NCI-H2107 treated with DMSO at 0.1 percent for 48 hours (cell line): ENCODE data around the gene CRYBG3.

Source experiments
- DNase-seq: peaks from one replicate; lab custom pipeline; 2025; ENCODE audit not compliant: unreplicated experiment; lab: John Stamatoyannopoulos, UW

Gene CRYBG3

DNA sequence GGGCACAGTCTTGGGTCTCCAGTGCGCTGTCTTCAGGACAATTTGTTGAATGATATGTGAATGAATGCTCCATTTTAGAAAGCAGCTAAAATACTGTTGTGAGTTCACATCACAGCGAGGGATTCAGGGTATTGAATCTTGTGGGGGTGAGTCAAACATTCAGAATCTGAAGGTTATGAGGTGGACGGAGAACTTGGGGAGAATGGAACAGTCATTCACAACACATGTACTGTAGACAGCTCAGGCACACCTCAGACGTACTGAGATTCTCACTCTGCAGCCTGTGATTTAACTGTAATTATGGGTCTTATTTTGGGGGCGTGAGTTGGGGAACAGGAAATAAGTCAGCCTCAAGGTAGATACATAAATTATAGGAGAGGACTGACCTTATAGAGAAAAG is 13.9 kb downstream of the CRYBG3 start:
- DNase-seq = no peak

DNA sequence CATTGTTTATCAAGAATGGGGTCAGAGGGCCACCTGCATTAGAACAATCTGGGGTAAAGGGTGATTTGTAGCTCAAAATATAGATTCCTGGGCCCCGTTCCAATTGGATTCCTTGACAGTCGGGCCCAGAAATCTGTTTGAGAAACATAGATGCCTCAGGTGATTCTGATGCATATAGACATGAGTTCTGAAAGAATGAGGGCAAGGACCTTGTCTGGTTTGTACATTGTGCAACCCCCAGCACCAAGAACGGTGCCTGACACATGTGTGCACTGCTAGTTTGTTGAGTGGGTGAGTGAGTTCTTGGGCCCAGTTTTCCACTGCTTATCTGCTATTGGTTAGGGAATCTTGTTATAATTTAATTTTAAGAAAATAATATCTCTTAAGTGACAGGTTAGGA is 16.6 kb downstream of the CRYBG3 start:
- no peak for DNase-seq

DNA sequence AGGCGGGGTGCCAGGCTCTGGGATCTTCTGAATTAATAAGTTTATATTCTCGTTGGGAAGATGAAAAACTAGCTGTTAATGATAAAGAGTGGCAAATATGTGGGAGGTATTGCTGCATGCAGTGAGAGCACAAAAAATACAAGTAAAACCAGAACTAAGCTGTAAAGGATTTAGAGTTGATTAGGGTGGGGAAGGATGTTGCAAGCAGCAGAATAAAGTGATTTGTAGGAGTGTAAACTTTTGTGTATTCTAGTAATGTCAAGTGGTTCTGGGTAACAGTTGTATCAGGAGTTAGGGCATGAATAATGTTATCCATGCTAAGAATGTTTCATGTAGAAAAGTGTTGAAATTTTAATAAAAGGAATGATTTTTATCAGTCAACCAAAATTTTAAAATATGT is 18.1 kb downstream of the CRYBG3 start:
- no peak for DNase-seq

DNA sequence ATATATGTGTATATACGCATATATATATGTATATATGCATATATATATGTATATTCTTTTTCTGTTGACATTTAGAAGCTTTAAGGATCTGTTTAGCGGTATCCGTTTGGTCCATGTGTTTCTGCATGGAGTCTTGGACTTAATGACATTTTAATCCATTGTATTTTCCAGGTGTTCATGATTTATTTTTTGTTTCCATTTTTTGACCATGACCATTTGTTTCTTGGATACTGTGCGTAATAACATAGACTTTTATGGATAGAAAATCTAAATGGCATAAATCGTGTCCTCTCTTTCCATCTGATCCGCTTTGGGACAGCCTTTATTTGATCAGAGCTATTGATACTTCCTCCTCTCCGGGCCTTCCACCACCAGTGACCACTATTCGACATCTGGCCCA is 19.5 kb downstream of the CRYBG3 start:
- no peak for DNase-seq

DNA sequence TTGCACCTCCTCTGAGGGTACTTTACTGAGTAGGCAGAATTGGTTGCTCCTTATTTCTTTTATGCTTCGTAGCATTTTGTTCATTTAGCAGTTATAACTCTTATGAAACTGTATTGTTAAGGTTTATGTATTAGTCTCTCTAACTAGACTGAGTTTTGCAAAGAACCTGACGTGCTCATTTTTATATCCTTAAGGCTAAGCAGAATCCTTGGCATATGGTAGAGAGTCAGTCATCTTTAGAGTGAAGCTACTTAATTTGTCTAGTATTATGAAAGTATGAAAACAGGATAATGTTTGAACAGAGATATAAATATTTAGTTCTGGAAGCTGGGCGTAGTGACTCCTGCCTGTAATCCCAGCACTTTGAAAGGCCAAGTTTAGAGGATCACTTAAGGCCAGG is 20.1 kb downstream of the CRYBG3 start:
- DNase-seq = no peak

DNA sequence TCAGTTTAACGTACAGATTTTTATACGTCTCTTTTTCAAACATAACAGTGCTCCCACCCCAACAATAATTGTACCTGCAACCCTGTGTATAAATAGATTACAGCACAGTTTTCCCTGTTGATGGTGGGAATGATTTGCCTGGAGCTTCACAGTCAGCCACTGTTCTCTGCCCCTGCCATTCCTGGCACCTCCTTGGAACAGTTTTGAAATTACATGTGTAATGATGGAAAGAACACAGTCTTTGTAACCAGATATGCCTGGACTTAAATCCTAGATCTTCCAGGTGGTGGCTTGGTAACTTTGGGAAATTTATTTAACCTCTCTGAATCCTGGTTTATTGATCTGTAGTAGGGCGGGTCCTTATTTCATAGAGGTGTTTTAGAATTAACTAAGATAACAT is 27.0 kb downstream of the CRYBG3 start:
- DNase-seq = no peak

DNA sequence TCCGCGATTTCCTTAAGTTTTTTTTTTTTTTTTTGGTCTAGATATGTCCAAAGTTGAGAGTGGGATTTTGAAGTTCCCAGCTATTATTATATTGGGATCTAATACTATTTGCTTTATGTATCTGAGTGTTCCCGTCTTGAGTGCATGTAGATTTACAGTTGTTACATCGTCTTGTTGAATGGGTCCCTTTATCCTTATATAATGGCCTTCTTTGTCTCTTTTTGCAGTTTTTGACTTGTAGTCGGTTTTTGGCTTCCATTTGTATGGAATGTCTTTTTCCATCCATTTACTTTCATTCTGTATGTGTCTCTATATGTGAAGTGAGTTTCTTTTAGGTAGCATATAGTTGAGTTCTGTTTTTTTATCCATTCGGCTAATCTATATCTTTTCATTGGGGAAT is 35.6 kb downstream of the CRYBG3 start:
- DNase-seq = no peak

DNA sequence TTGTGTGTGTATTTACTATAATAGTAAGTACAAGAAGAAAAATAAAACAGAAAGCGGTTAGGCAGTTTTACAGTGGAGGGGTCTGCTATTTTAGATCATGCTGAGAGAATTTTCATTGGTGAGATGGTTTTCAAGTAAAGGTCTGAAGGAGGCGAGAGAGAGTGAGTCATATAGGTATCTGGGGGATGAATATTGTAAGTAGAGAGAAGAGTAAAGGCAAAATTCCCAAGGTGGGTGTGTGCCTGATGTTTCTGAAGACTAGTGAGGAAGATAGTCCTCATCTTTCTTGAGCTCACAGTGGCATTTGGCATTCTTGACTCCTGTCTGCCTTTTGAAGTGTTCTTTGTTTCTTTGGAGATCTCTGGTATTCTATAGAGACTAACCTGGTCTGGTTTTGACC is 38.6 kb downstream of the CRYBG3 start:
- no peak for DNase-seq

DNA sequence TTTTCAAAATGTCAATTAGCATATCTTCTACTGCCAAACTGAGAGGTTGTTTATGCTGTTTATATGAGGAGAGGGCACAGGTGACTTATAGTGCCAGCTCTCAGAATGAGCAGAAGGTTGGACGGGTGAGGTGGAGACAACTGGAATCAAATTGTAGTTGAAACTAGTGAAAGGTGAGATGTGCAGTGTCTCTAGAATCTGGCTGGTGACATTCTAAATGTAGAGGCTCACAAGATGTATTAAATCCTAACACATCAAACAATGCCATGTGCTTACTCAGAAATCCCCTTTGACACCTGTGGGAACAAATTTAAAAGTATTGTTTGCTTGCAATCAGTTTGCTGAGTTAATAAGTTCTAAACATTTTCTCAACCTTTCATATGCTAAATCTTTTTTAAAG is 40.8 kb downstream of the CRYBG3 start:
- DNase-seq = no peak

DNA sequence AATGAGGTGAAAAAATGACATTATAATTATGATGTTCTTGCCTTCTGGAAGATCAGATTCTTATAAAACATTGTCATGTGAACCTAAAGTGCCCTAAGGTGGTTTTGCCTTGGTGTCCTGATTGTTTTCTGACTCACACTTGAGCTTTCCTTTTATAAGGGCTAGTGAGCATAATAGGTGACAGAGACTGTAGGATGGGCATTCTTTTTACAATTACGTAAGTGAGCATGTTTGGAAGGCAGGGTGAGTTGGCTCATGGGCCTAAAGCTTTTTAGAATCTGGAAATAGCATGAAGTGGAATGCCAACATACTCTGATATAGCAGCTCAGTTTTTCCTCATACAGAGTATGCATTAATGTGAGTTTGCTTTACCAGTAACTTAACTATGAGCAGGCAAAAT is 41.2 kb downstream of the CRYBG3 start:
- DNase-seq = no peak

DNA sequence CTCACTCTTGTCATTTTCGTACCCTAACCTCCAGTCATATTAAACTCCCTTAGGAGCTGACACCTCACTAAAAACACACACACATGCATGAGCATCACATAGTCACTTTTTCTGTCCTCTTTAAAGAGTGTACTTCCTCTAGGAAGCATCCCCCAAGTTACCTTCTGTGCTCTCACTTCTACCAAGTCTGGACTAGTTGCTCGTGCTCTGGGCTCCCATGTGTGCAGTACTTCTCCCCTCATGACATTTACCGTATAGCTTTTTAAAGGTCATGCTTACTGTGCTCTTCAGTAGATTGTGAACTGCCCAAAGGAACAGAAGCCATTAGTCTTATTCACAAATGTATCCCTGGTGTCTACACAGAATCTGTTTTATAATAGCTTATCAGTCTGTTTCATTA is 42.0 kb downstream of the CRYBG3 start:
- no peak for DNase-seq

DNA sequence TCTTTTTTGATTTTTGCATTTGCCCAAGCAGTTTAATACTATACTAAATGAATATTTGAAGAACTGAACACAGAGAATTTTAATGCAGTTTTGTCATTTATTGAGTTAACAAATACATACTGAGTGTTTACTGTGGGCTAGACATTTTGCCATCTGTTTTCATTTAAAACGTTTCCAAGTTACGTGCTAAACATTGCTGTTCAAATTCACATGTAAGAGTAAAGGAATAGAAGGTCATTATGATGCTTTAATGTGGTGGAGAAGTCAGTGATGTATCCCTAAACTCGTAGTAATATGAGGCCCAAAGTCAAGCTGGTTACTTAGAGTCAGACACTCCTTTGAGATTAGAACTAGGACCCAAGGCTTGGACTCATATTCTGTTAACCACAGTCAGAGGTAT is 49.4 kb downstream of the CRYBG3 start:
- no peak for DNase-seq

DNA sequence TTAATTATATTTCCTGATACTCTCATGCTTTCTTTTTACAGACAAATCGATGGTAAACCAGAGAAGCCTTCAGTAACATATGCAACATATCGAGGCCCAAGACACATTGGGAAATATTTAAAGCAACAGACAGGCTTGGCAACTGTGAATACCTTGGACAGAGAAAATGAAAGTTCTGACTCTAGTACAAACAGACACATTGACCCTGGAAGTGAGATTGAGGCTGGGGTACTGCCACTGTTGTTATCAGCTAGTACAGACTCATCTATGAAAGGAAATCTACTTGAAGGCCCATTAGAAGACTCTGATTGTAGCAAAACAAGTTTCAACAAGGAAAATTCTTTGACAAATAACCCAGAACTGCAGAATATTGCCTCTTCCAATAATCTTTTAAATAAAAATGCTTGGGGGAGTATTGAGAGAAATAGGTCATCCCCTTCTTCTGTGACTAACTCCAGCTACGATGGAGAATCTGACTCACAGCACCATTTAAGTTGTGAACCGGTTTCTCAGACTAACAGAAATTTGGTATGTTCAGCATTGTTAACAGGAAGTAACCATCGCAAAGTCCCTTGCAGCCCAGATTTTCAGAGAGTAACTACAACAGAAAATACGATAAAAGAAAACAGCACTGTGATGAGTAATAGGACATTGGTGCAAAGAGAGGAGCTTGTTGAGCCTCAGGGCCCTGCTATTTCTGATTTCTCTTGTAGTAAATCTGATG is 50.2 kb downstream of the CRYBG3 start:
- no peak for DNase-seq

DNA sequence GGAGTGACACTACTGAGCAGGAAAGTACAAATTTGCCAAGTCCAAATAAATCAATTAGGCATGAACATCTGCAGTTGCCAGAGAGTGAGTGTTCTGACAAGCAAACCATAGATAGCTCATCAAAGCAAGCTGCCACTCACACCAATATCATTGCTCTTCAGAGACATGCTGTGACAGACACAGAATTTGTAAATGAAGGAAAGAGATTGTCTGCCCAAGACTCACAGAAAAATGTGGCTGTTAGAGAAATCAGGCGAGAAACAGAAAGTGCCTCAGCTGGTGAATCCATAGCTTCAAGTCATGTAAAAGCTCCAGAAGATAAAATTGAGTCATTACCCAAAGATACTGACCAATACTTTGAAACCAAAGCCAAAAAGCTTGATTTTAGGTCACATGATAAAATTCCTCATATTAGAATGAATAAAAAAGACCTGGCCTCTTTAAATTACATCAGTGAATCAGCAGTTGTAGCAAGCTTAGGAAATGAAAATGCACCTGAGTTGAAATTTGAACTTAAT is 50.8 kb downstream of the CRYBG3 start:
- DNase-seq = no peak

DNA sequence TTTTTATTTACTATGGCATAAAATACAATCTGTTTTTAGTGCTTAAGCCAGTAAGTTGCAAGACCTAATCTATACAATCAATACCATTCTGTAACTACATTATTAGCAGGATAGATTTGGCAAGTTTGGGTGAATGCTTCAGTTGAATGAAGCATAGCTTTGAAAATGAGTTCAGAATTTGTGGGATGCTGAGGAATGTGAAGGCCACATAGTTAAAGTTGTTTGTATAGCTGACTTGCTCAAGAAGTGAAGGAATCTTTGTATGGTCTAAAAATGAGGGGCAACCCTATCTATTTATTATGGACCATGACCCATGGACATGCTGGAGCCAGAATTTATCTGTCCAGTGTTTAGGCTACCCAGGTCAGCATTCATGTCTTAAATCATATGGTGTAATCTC is 58.5 kb downstream of the CRYBG3 start:
- no peak for DNase-seq

DNA sequence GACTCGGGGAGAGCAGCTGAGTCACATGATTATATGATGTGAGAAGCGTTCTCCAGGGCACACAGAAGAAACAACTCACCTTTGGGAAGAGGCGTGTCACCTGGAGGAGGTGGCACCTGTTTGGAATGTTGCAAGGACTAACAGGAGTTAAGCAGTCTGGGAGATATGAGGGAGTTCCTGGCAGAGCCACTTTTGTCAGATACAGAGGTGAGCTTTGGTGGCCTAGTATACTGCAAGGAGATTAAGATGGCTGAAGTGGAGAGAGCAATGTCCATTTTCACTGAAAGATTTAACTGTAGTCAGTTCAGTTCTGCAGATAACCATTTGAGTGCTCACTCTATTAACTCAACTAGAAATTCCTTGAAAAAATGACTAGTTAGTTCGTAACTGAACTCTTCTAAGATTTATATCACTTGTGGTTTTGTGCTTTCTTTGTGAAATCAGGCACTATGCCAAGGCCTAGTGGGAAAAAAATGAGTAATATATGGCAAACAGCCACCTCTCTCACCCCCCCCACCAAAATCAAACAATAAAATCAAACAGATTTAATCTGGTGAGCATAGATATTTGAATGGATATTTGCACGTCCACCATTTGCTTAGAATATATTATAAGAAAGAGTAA is 61.3 kb downstream of the CRYBG3 start:
- DNase-seq = no peak

DNA sequence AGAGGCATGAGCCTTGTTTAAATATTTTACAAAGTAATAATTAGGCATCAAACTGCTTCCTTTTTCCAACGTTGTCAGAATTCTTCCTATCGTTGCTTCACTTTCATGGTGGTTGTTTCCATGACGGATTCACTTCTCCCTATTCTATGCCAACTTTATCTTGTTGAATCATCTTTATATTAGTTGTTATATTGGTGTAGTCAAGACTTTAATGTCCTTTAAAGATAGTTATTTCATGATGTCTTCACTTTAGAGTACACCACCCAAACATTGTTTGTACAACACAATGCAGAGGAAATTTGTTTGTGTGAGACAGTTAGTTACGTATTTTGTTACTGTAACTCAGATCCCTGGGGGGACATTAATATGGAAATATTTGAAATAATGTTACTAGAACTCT is 61.9 kb downstream of the CRYBG3 start:
- DNase-seq = no peak

DNA sequence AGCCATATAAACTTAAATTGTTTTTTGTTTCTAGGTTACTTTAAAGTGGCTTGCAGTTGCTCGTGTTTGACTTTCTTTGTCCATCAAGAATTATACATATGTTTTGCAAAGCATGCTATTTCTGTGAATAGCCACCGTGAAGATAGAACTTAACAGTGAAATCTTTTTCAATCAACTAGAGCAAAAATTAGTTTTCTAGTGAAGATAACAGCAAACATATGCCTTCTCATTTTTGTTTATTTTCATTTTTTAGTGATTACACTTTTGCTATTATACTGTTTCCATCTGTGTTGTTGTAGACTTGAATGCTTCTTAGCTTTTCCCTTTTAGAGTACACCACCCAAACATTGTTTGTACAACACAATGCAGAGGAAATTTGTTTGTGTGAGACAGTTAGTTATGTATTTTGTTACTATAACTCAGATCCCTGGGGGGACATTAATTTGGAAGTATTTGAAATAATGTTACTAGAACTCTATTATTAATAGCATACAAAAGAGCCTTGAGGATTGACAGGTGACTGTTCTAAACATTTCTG is 62.8 kb downstream of the CRYBG3 start:
- DNase-seq = no peak

DNA sequence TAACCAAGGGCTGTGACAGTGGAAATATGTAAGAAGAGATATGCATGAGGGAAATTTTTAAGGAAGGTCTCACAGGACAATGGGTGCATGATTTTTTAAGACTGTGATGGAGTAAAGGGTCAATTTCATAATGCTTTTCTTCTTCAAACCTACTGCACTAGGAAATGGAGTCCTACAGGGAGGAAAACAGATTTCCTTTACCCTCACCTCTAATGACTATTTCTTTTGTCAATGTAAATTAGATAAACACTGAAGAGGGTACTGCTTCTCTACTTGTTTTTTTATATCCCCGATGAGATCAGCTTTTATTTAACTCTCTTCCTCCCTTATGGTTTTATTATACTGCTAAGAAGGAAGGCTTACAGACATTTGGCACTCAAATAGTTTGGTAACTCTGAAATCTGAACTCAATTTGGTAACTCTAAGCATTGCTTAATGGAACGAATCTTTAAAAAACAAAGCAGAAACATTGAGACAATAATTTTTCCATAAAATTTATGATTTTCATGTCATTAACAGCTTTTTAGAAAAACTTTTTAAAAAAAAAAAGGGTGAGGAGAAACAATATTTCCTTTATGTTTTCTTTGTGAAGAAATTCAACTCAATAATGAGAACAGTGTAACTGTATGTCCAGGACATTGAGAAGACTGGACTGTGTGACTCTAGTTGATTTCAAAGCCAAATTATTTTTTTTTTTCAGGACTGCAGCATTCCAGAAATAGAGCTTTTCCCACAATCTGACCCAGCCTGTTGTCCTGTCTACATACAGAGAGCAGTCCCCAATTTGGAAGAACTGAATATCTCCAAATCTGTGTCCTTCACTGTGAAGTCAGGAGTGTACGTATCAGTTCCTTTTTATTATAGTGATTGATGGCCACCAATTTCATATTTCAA is 64.4 kb downstream of the CRYBG3 start:
- no peak for DNase-seq

DNA sequence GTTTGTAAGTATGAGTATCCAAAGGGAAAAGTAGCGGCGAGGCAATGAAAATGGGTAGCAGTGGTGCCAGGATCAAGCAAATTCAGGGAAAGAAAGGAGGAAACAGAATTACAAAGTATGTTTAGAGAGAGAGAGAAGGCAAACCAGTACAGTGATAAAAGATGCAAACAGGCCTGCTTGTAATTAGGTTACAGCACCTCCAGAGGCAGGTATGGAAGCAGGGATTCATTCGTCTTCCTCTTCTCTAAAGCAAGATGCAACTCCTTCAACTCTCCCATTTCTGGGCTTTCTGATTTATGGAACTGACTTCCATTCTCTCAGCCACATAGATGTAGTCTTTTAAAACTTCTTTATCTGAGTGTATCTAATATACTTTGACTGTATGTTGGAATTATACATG is 68.0 kb downstream of the CRYBG3 start:
- no peak for DNase-seq

DNA sequence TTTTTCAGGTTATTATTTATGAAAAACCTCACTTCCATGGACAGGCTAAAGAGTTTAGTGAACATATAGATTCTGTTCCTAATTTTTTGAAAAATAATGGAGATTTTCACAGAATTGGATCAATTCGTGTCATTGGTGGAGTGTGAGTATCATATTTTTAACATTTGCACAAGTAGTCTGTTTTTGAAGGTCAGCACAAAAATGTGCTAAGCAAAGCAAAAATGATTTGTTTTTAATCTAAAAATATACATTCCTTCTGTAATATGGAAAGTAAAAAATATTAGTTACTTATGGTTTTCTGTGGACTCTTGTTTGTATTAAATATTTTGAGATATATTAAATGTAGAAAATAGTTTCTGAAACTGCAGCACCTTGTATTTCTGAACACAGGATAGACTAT is 71.0 kb downstream of the CRYBG3 start:
- no peak for DNase-seq

DNA sequence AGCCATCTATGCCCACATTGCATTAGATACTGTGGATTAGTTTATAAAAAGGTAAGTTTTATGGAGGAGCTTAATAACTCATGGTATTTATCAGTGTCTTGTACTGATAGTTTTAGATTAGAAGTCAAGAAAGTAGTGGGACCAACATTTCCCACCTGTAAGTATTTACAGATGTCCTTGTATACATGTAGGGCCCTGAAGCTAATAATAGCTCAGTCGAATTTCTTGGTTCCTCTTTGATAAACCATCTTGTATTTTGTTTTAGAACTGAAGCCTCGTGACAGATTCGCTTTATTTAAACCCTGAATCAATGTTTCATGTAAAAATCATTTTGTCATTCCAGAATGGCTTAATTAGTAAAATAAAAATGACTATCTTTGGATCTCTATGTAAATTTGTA is 73.4 kb downstream of the CRYBG3 start:
- DNase-seq = no peak
